WTC11 (cell line): ENCODE results near the gene PRSS33. TPM values are rescaled to one million over a fixed set of nuclear protein-coding genes. Genes with fewer than 3 reads are reported as not detected.

Experiments
- ATAC-seq: fragments of 200-7000 bp; cut with Tn5 transposase; 2 replicates; pipeline ENCODE4 v1.10.0; 2021; ENCODE audit warnings: mild to moderate bottlenecking, moderate library complexity
- CTCF ChIA-PET: fragments of 300-600 bp; sonication (Branson Sonifier 250); formaldehyde crosslinking; loops from one replicate; lab custom pipeline; 2021; ENCODE audit warnings: antibody characterized with exemption; lab: Charles Lee
- POLR2A ChIA-PET: fragments of 350-600 bp; sonication (Branson Sonifier 250); formaldehyde crosslinking; loops from one replicate; lab custom pipeline; 2021; ENCODE audit warnings: antibody characterized with exemption; lab: Charles Lee
- DNase-seq: peaks from one replicate; pipeline ENCODE4 v3.0.0; 2021; ENCODE audit warnings: low spot score
- H3K27ac Mint-ChIP-seq: 2 replicates; pipeline ENCODE4 v1.8.0; 2021; ENCODE audit warnings: mixed read lengths
- H3K27me3 Mint-ChIP-seq: 2 replicates; pipeline ENCODE4 v1.8.0; 2021; ENCODE audit warnings: low read depth, mild to moderate bottlenecking, moderate library complexity, mixed read lengths
- H3K36me3 Mint-ChIP-seq: 2 replicates; pipeline ENCODE4 v1.8.0; 2021; ENCODE audit warnings: mixed read lengths
- H3K4me1 Mint-ChIP-seq: 2 replicates; pipeline ENCODE4 v1.8.0; 2022; ENCODE audit warnings: mixed read lengths
- H3K4me3 Mint-ChIP-seq: 2 replicates; pipeline ENCODE4 v1.8.0; 2021; ENCODE audit warnings: mild to moderate bottlenecking, moderate library complexity, mixed read lengths
- H3K9me3 Mint-ChIP-seq: 2 replicates; pipeline ENCODE4 v1.8.0; 2021; ENCODE audit warnings: mixed read lengths
- ARID4B ChIP-seq: sonication (generic); formaldehyde crosslinking; IDR thresholded peaks from 2 replicates; pipeline ENCODE4 v1.8.0; 2023; ENCODE audit warnings: missing genetic modification reagents, mild to moderate bottlenecking, borderline replicate concordance
- KAT7 ChIP-seq: sonication (generic); formaldehyde crosslinking; IDR thresholded peaks from 2 replicates; pipeline ENCODE4 v1.8.1; 2023; ENCODE audit warnings: missing genetic modification reagents, mild to moderate bottlenecking, borderline replicate concordance
- MXD4 ChIP-seq: fragments of 250-450 bp; sonication (Bioruptor Pico); IDR thresholded peaks from 2 replicates; pipeline ENCODE4 v1.8.0; 2021; ENCODE audit warnings: mild to moderate bottlenecking, moderate library complexity, borderline replicate concordance
- OVOL2 ChIP-seq: fragments of 250-450 bp; sonication (Bioruptor Pico); IDR thresholded peaks from 2 replicates; pipeline ENCODE4 v1.9.0; 2021; ENCODE audit warnings: mild to moderate bottlenecking, borderline replicate concordance
- RORB ChIP-seq: fragments of 250-450 bp; sonication (Bioruptor Pico); IDR thresholded peaks from 2 replicates; pipeline ENCODE4 v1.9.0; 2021; ENCODE audit warnings: mild to moderate bottlenecking
- SMAD4 ChIP-seq: sonication (generic); formaldehyde crosslinking; IDR thresholded peaks from 2 replicates; pipeline ENCODE4 v1.8.0; 2022; ENCODE audit warnings: mild to moderate bottlenecking, missing genetic modification reagents
- SOX15 ChIP-seq: fragments of 250-450 bp; sonication (Bioruptor Pico); IDR thresholded peaks from 2 replicates; pipeline ENCODE4 v1.9.0; 2021; ENCODE audit warnings: mild to moderate bottlenecking
- SP1 ChIP-seq: sonication (generic); formaldehyde crosslinking; conservative IDR thresholded peaks from 2 replicates; pipeline ENCODE4 v1.8.1; 2022; ENCODE audit warnings: missing genetic modification reagents
- TCF7 ChIP-seq: sonication (generic); formaldehyde crosslinking; IDR thresholded peaks from 2 replicates; pipeline ENCODE4 v1.8.0; 2022; ENCODE audit warnings: mild to moderate bottlenecking, low read depth, missing genetic modification reagents, moderate library complexity
- ZNF219 ChIP-seq: sonication (generic); formaldehyde crosslinking; IDR thresholded peaks from 2 replicates; pipeline ENCODE4 v1.8.0; 2023; ENCODE audit warnings: missing genetic modification reagents, mild to moderate bottlenecking, borderline replicate concordance
- ZNF232 ChIP-seq: sonication (generic); formaldehyde crosslinking; IDR thresholded peaks from 2 replicates; pipeline ENCODE4 v1.8.0; 2022; ENCODE audit warnings: mild to moderate bottlenecking, missing genetic modification reagents
- ZNF281 ChIP-seq: sonication (generic); formaldehyde crosslinking; IDR thresholded peaks from 2 replicates; pipeline ENCODE4 v1.8.0; 2023; ENCODE audit warnings: mild to moderate bottlenecking, missing genetic modification reagents
- total RNA-seq: library from RNA; stranded (reverse); gene quantifications from 3 replicates; pipeline ENCODE4 v1.2.3, GENCODE V29; 2021
- TF ChIP-seq, protein P1 (sequence below): fragments of 250-450 bp; sonication (Bioruptor Pico); IDR thresholded peaks from 2 replicates; pipeline ENCODE4 v1.9.0; 2021; ENCODE audit warnings: mild to moderate bottlenecking
- TF ChIP-seq, protein P2 (sequence below): sonication (generic); formaldehyde crosslinking; IDR thresholded peaks from 2 replicates; pipeline ENCODE4 v1.8.1; 2023; ENCODE audit warnings: mild to moderate bottlenecking, moderate library complexity, missing genetic modification reagents
- TF ChIP-seq, protein P3 (sequence below): fragments of 250-450 bp; sonication (Bioruptor Pico); conservative IDR thresholded peaks from 2 replicates; pipeline ENCODE4 v1.9.0; 2021; ENCODE audit warnings: mild to moderate bottlenecking

The PRSS33 gene
- total RNA-seq, 1 experiment from 2014 or later: 0.24 TPM

- TF ChIP-seq ARID4B (CRISPR knock-in tag): no peak
- no peak for TF ChIP-seq ZNF281 (CRISPR knock-in tag)
Measured at GRCh38 chr16:2799859-2800226, 12.5 kb upstream of the PRSS33 start (continued).

DNA sequence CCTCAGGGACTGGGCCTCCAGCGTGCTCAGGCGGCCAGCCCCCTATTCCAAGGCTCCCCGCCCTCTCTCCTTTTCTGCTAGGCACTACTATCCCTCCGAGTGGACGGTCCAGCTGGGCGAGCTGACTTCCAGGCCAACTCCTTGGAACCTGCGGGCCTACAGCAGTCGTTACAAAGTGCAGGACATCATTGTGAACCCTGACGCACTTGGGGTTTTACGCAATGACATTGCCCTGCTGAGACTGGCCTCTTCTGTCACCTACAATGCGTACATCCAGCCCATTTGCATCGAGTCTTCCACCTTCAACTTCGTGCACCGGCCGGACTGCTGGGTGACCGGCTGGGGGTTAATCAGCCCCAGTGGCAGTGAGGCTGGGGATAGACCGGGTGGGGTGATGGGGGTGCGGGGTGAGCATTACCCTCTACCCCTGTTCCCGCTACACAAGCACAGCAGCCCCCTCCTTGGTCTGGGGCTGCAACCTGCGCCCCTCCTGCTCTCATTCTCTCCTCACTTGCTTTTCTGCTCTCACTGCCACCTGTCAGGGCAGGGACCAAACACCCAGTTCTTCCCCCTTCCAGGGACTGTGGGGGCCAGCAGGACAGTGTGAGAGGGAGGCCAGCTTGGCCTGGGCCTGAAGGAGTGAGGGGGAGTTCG lies 12.0 kb upstream of the PRSS33 start:
- H3K9me3 Mint-ChIP-seq: peaks cover 16% of the 10 kb centered on the region
- no peak overlapping the region for H3K27ac Mint-ChIP-seq
- CTCF ChIA-PET: interaction anchor here (1.6 to 3.8 kb wide), 3 partner anchors 14 to 40 kb away, joined by 18 to 25 read pairs (median 21); partner anchors contain the start of gene PRSS21
- no peak for TF ChIP-seq ZNF219 (CRISPR knock-in tag)
- TF ChIP-seq ZNF232 (CRISPR knock-in tag): no peak
- TF ChIP-seq SOX15: no peak
- no peak for TF ChIP-seq KAT7 (CRISPR knock-in tag)
- no peak for TF ChIP-seq OVOL2
- no peak for TF ChIP-seq TCF7 (CRISPR knock-in tag)
- TF ChIP-seq, protein P1, sequence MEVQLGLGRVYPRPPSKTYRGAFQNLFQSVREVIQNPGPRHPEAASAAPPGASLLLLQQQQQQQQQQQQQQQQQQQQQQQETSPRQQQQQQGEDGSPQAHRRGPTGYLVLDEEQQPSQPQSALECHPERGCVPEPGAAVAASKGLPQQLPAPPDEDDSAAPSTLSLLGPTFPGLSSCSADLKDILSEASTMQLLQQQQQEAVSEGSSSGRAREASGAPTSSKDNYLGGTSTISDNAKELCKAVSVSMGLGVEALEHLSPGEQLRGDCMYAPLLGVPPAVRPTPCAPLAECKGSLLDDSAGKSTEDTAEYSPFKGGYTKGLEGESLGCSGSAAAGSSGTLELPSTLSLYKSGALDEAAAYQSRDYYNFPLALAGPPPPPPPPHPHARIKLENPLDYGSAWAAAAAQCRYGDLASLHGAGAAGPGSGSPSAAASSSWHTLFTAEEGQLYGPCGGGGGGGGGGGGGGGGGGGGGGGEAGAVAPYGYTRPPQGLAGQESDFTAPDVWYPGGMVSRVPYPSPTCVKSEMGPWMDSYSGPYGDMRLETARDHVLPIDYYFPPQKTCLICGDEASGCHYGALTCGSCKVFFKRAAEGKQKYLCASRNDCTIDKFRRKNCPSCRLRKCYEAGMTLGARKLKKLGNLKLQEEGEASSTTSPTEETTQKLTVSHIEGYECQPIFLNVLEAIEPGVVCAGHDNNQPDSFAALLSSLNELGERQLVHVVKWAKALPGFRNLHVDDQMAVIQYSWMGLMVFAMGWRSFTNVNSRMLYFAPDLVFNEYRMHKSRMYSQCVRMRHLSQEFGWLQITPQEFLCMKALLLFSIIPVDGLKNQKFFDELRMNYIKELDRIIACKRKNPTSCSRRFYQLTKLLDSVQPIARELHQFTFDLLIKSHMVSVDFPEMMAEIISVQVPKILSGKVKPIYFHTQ (CRISPR knock-in tag): no peak
- TF ChIP-seq, protein P2, sequence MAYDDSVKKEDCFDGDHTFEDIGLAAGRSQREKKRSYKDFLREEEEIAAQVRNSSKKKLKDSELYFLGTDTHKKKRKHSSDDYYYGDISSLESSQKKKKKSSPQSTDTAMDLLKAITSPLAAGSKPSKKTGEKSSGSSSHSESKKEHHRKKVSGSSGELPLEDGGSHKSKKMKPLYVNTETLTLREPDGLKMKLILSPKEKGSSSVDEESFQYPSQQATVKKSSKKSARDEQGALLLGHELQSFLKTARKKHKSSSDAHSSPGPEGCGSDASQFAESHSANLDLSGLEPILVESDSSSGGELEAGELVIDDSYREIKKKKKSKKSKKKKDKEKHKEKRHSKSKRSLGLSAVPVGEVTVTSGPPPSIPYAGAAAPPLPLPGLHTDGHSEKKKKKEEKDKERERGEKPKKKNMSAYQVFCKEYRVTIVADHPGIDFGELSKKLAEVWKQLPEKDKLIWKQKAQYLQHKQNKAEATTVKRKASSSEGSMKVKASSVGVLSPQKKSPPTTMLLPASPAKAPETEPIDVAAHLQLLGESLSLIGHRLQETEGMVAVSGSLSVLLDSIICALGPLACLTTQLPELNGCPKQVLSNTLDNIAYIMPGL (CRISPR knock-in tag): no peak
- TF ChIP-seq, protein P3, sequence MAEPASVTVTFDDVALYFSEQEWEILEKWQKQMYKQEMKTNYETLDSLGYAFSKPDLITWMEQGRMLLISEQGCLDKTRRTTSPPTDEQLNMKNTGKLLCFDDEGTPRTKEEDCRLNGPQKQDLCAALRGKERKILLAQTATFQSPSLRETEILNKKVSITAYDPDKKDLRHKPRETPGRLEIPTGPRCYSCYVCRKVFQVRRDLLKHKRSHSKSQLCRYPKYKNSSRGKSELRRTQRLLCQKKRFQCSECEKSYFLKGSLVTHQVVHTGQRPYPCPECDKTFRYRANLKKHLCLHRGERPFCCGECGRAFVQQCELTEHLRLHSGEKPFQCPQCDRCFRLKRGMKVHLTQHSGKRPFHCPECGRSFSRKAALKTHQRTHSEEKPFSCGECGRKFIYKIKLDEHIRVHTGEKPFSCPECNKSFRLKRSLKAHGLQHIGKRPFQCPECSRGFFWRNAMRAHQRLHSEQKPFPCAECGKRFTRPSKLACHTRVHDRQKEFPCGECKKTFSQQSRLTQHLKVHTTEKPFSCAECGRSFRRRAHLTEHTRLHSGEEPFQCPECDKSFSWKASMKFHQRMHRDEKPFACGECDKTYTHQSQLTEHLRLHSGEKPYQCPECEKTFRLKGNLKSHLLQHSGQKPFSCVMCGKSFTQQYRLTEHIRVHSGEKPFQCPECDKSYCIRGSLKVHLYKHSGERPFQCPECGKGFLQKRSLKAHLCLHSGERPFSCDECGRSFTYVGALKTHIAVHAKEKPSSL (CRISPR knock-in tag): no peak
- TF ChIP-seq ZNF281 (CRISPR knock-in tag): no peak
- no peak for TF ChIP-seq MXD4
- no peak for TF ChIP-seq SMAD4 (CRISPR knock-in tag)
- no peak for TF ChIP-seq RORB
- TF ChIP-seq SP1: no peak
- peaks cover 9% of the 10 kb centered on the region; the same call in 1 of the 2 replicates for H3K27me3 Mint-ChIP-seq
- no peaks in the 10 kb centered on the region for H3K36me3 Mint-ChIP-seq
- no peak overlapping the region for H3K4me3 Mint-ChIP-seq
- POLR2A ChIA-PET: no interaction called here
- ATAC-seq (no peak), DNase-seq (no peak)
- H3K4me1 Mint-ChIP-seq: no peaks in the 10 kb centered on the region
